ENCODE results near the gene HOXA6.

DNA sequence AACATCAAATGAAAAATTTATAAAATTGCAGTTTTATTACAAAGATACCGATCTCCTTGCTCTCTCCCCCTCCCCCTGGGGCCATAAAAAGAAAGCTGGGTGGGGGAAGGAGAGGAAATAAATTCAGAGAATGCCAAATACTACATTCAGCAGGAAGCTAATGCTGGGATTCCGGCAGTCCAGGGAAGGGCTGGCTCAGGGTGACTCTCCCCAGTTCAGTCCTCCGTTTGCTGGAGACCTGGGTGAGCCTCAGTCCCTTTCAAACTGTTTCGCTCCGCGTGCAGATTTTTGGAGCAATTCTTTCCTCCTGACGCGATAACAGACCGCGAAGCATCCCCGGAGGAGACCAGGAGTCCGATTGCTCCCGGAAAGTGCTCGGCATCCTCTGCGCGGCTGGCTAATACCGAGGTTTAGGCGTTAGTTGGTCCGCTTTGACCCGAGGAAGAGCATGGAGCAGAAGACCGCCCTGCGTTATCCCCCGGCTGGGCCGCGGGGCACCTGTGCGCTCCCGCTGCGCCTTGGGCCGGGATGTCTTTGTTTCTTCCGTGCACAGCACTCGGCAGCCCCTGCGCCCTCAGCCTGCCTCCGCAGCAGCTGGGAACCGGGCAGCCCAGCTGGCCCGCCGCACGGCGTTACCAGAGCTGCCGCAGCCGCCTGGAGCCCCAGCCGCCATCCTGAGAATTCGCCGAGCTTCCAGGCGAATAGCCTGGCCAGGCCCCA, 41.2 kb downstream of the HOXA6 start:
- TF ChIP-seq, protein P1, sequence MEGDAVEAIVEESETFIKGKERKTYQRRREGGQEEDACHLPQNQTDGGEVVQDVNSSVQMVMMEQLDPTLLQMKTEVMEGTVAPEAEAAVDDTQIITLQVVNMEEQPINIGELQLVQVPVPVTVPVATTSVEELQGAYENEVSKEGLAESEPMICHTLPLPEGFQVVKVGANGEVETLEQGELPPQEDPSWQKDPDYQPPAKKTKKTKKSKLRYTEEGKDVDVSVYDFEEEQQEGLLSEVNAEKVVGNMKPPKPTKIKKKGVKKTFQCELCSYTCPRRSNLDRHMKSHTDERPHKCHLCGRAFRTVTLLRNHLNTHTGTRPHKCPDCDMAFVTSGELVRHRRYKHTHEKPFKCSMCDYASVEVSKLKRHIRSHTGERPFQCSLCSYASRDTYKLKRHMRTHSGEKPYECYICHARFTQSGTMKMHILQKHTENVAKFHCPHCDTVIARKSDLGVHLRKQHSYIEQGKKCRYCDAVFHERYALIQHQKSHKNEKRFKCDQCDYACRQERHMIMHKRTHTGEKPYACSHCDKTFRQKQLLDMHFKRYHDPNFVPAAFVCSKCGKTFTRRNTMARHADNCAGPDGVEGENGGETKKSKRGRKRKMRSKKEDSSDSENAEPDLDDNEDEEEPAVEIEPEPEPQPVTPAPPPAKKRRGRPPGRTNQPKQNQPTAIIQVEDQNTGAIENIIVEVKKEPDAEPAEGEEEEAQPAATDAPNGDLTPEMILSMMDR (conservative IDR thresholded peaks at IDR 0.05; ENCODE audit: low read depth in 2 of 2): no peak
- no peak for TF ChIP-seq CREB1 (CRISPR knock-in tag; IDR thresholded peaks at IDR 0.05; ENCODE audit: low read depth)
- TF ChIP-seq EZH2 (IDR thresholded peaks at IDR 0.05; ENCODE audit: low read depth, unreplicated experiment): peak; percentile 62
- no peak for TF ChIP-seq ZNF114 (CRISPR knock-in tag; IDR thresholded peaks at IDR 0.05)
- no peak for TF ChIP-seq ETS1 (IDR thresholded peaks at IDR 0.05)
- peak; percentile 93 for TF ChIP-seq EZH2phosphoT487 (IDR thresholded peaks at IDR 0.05; ENCODE audit: unreplicated experiment)
- no peak for TF ChIP-seq REST (IDR thresholded peaks at IDR 0.05; ENCODE audit: unreplicated experiment)
- no peak for TF ChIP-seq JUNB (IDR thresholded peaks at IDR 0.05; ENCODE audit: unreplicated experiment)
- TF ChIP-seq POLR2AphosphoS5 (IDR thresholded peaks at IDR 0.05; ENCODE audit: low read depth): no peak

Measured in GM23338 (cell line).